ENCODE data around the gene PHPT1.

DNA sequence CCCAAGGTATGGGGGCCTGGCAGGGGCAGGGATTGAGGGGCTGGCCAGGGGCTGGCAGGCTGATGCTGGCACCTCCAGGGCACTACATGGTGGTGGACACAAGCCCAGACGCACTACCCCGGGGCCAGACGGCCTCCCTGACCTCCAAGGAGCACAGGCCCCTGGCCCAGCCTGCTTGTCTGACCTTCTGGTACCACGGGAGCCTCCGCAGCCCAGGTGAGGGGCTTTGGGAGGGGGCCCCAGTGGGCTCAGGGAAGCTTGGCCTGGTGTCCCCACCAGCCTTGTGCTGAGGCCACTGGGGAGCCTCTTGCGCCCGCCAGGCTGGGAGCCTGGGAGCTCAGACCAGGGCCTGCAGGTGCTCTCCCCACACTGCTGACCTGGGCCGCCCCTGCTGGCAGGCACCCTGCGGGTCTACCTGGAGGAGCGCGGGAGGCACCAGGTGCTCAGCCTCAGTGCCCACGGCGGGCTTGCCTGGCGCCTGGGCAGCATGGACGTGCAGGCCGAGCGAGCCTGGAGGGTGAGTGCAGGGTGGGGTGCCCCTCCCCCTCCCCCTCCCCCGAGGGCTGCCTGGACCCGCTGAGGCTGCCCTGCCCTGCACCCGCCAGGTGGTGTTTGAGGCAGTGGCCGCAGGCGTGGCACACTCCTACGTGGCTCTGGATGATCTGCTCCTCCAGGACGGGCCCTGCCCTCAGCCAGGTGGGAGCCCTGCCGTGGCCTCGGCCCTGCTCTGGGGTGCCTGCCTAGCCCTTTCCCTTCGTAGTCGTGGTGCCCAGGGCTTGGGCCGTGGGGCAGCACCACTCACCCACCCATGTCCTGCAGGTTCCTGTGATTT, 8.6 kb downstream of the PHPT1 start:
- TF ChIP-seq, protein P1, sequence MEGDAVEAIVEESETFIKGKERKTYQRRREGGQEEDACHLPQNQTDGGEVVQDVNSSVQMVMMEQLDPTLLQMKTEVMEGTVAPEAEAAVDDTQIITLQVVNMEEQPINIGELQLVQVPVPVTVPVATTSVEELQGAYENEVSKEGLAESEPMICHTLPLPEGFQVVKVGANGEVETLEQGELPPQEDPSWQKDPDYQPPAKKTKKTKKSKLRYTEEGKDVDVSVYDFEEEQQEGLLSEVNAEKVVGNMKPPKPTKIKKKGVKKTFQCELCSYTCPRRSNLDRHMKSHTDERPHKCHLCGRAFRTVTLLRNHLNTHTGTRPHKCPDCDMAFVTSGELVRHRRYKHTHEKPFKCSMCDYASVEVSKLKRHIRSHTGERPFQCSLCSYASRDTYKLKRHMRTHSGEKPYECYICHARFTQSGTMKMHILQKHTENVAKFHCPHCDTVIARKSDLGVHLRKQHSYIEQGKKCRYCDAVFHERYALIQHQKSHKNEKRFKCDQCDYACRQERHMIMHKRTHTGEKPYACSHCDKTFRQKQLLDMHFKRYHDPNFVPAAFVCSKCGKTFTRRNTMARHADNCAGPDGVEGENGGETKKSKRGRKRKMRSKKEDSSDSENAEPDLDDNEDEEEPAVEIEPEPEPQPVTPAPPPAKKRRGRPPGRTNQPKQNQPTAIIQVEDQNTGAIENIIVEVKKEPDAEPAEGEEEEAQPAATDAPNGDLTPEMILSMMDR (IDR thresholded peaks at IDR 0.05) = no peak
- no peak for TF ChIP-seq POLR2A (IDR thresholded peaks at IDR 0.05)
